Measurements from ENCODE around the gene HEATR1. TPM values are rescaled to one million over a fixed set of nuclear protein-coding genes. Genes with fewer than 3 reads are reported as not detected.

HEATR1 gene
- total RNA-seq, 1 experiment from 2014 or later = 66.5 TPM

DNA sequence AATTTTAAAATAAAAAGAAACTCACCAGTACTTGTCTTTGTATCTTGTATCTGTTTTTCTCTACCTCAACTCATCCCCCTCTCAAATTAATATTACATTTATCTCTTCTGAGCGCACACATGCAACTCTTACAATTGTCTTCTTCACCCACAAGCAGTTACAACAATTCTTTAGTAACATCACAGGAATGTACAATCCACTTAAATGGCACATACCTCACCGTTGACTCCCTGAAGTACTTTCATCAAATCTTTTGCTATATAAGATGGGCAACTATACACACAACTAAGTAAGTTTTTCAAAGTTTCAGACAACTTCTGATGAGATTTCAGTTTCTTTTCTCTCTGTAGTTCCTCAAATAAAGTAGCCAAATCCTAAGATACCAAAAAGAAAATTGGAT lies 28.3 kb downstream of the HEATR1 start:
- Histone ChIP-seq H3K27ac (ENCODE audit: low read length) (no peak overlapping the region), H3K4me1 (ENCODE audit: control insufficient read depth, insufficient read depth, low read length) (no peaks in the 10 kb centered on the region), H3K27me3 (ENCODE audit: control insufficient read depth, insufficient read depth, low read length) (no peaks in the 10 kb centered on the region), H3K36me3 (ENCODE audit: control insufficient read depth, insufficient read depth, low read length) (peaks cover 73% of the 10 kb centered on the region), H3K9me3 (ENCODE audit: control insufficient read depth, insufficient read depth, low read depth, low read length) (no peaks in the 10 kb centered on the region), H3K4me3 (ENCODE audit: low read depth in 2 of 2, low read length in 2 of 2) (no peak overlapping the region)
- DNase-seq (ENCODE audit: low read depth, low spot score) = no peak
- no peak for ATAC-seq
- in situ Hi-C loops (cut with HindIII; ENCODE audit: low pct_unique_long_range_greater_than_20kb, low sequenced_read_pairs) (no loop called here), intact Hi-C loops (cut with micrococcal nuclease; ENCODE audit: unreplicated experiment) (no loop called here)
- ChIA-PET POLR2A (no interaction called here), CTCF (no interaction called here)
- no peak for TF ChIP-seq POLR2AphosphoS5 (IDR thresholded peaks at IDR 0.05; ENCODE audit: low read depth, low read length)
- TF ChIP-seq TCF7L2 (IDR thresholded peaks at IDR 0.05; ENCODE audit: low read depth, low read length) = no peak
- TF ChIP-seq SIN3A (IDR thresholded peaks at IDR 0.05; ENCODE audit: borderline replicate concordance, insufficient read depth, low read depth, low read length) = no peak
- TF ChIP-seq, protein P1, sequence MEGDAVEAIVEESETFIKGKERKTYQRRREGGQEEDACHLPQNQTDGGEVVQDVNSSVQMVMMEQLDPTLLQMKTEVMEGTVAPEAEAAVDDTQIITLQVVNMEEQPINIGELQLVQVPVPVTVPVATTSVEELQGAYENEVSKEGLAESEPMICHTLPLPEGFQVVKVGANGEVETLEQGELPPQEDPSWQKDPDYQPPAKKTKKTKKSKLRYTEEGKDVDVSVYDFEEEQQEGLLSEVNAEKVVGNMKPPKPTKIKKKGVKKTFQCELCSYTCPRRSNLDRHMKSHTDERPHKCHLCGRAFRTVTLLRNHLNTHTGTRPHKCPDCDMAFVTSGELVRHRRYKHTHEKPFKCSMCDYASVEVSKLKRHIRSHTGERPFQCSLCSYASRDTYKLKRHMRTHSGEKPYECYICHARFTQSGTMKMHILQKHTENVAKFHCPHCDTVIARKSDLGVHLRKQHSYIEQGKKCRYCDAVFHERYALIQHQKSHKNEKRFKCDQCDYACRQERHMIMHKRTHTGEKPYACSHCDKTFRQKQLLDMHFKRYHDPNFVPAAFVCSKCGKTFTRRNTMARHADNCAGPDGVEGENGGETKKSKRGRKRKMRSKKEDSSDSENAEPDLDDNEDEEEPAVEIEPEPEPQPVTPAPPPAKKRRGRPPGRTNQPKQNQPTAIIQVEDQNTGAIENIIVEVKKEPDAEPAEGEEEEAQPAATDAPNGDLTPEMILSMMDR (IDR thresholded peaks at IDR 0.05) = no peak
- TF ChIP-seq, protein P2, sequence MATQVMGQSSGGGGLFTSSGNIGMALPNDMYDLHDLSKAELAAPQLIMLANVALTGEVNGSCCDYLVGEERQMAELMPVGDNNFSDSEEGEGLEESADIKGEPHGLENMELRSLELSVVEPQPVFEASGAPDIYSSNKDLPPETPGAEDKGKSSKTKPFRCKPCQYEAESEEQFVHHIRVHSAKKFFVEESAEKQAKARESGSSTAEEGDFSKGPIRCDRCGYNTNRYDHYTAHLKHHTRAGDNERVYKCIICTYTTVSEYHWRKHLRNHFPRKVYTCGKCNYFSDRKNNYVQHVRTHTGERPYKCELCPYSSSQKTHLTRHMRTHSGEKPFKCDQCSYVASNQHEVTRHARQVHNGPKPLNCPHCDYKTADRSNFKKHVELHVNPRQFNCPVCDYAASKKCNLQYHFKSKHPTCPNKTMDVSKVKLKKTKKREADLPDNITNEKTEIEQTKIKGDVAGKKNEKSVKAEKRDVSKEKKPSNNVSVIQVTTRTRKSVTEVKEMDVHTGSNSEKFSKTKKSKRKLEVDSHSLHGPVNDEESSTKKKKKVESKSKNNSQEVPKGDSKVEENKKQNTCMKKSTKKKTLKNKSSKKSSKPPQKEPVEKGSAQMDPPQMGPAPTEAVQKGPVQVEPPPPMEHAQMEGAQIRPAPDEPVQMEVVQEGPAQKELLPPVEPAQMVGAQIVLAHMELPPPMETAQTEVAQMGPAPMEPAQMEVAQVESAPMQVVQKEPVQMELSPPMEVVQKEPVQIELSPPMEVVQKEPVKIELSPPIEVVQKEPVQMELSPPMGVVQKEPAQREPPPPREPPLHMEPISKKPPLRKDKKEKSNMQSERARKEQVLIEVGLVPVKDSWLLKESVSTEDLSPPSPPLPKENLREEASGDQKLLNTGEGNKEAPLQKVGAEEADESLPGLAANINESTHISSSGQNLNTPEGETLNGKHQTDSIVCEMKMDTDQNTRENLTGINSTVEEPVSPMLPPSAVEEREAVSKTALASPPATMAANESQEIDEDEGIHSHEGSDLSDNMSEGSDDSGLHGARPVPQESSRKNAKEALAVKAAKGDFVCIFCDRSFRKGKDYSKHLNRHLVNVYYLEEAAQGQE (IDR thresholded peaks at IDR 0.05; ENCODE audit: insufficient read depth in 1 of 2, low read depth in 2 of 2, low read length in 1 of 2) = no peak
- no TSS peak for BruUV-seq (replicated peaks)

DNA sequence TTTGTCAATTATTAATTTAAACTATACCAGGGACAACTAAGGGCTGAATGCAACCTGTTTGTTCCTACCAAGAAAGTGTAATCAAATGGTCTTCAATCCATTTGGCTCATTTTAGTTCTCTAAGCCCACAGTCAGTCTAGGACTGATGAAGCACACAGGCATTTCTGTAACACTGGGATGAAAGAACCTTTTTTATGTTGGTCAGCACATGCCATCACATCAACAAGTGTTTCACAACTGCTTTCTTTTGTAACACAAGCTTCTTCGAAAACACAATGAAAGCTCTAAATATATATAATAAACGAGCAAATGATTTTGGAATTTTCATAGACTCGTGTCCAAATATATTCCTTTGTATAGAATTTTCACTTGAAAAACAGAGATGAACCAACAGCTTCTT lies 28.8 kb downstream of the HEATR1 start:
- BruUV-seq (replicated peaks) = no TSS peak
- no peaks in the 10 kb centered on the region for H3K27me3 ChIP-seq (ENCODE audit: control insufficient read depth, insufficient read depth, low read length)
- TF ChIP-seq, protein P1 (IDR thresholded peaks at IDR 0.05) = no peak
- no peak for TF ChIP-seq SIN3A (IDR thresholded peaks at IDR 0.05; ENCODE audit: borderline replicate concordance, insufficient read depth, low read depth, low read length)
- no peak for DNase-seq (ENCODE audit: low read depth, low spot score)
- no peak for ATAC-seq
- in situ Hi-C loops (cut with HindIII; ENCODE audit: low pct_unique_long_range_greater_than_20kb, low sequenced_read_pairs) (no loop called here), intact Hi-C loops (cut with micrococcal nuclease; ENCODE audit: unreplicated experiment) (no loop called here)
- H3K36me3 ChIP-seq (ENCODE audit: control insufficient read depth, insufficient read depth, low read length) = peaks cover 75% of the 10 kb centered on the region
- CTCF ChIA-PET = no interaction called here
- POLR2A ChIA-PET = no interaction called here
- H3K9me3 ChIP-seq (ENCODE audit: control insufficient read depth, insufficient read depth, low read depth, low read length) = no peaks in the 10 kb centered on the region
- no peak overlapping the region for H3K4me3 ChIP-seq (ENCODE audit: low read depth in 2 of 2, low read length in 2 of 2)
- no peak overlapping the region for H3K27ac ChIP-seq (ENCODE audit: low read length)
- H3K4me1 ChIP-seq (ENCODE audit: control insufficient read depth, insufficient read depth, low read length) = no peaks in the 10 kb centered on the region
